Stimulated activated CD4-positive, alpha-beta T cell treated with anti-CD3 and anti-CD28 coated beads, Interleukin-4, amount 100 ng/mL, for 24 hours (primary cell): ENCODE measurements around the gene SLBP.

Experiments
- DNase-seq: peaks from one replicate; pipeline ENCODE4 v3.0.0-alpha.2; 2020

SLBP gene

DNA sequence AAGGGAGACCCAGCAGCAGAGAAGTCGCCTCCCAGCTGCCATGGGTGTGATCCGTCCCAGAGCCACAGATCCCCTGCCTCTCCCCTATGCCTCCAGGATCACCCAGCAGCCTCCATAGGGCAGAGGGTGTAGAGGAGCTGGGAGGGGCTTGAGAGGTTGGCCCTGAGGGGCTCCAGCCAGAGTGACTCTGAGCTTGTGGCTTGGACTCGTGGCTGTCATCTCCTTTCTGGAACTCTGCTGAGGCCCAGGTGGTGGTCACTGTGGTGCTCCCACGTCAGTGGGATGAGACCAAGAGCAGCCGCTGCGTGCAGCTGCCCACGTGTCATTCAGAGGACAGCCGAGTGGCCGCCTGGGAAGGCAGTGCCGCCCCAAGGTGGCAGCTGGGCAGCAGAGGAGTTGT lies 13.4 kb upstream of the SLBP start:
- DNase-seq: no peak

DNA sequence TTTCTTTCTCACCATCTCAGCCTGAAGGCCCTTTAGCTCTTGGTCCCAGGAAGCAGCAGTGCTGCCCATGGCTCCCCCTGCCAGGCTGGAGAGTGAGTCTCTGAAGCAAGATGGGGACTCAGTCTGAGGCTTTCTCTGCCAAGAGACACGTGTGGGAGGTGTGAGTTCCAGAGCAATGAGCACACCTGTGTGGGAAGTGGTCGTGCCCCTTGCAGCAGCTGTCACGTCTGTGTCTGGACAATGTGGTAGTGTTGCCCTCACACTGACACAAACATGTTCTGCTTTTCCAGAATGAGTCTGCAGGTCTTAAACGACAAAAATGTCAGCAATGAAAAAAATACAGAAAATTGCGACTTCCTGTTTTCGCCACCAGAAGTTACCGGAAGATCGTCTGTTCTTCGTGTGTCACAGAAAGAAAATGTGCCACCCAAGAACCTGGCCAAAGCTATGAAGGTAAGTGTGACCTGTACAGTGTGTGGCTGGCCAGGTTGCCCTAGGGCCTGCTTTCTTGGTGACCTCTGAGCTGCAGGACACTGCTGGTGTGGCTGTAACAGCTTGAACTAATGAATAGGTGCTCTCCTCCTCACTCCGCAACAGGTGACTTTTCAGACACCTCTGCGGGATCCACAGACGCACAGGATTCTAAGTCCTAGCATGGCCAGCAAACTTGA lies 11.1 kb upstream of the SLBP start:
- peak; percentile 75 for DNase-seq

DNA sequence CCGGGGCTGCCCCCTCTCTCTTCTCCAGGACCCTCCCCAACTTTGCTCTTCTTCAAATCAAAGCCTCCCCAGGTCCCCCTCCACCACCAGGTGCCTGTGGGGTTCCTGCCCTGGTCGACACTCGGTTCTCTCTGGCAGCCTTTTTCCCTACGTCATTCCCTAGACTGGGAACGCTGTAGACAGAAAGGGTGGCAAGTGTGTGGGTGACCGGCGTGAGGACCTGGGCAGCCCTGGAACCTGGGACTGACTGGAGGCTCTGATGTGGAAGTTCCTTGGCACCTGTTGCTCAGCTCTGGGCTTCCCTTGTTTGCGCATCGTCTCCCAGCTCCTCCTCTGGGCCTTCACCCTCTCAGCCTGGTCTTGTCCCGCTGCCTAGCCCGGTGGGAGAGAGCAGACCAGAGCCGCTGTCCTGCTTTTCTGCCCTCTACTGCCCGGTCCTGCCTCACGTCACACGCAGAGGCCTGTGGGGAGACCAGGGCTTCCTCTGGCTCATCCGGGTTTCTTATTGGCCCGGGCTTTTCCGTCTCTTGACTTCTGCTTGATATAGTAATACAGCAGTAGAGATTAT lies 10.5 kb upstream of the SLBP start:
- no peak for DNase-seq

DNA sequence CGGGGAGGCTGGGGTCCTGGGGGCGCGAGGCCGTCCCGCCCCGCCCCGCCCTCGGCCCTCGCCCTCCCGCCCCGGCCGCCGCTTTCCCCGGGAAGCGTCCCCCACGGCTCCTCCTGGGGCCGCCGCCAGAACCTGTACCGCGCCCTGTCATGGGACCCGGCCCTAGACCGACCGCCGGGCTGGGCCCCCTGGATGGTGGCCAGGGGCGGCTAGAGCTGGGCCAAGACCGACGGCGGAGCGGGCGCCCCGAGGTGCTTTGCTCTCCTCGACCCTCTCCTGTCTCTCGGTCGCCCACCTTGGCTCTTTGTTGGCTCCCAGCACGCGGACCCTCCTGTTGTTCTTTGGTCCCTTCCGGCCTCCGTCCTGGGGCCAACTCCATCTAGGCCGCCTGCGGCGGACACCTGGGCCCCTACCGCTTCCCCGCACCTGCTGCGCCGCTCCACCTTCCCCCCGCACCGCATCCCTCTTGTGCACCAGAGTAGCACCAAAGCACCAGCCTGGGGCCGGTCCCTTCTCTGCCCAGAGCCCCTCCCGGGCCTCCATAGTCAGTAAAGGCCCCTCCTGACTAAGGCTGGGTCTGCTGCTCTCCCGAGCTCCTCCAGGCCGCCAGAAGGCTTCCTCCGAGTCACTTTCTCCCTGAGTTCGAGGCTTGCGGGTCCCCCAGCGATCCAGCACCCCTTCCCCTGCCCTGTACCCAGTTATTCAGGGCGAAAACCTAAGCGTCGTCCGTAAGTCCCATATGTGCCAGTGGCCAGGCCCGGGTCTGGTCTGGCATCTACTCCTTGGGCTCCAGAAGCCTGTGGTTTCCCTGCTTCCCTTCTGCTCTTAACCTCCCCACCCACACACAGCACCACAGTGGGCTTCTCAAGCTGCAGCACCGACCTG lies 9.8 kb upstream of the SLBP start:
- no peak for DNase-seq

DNA sequence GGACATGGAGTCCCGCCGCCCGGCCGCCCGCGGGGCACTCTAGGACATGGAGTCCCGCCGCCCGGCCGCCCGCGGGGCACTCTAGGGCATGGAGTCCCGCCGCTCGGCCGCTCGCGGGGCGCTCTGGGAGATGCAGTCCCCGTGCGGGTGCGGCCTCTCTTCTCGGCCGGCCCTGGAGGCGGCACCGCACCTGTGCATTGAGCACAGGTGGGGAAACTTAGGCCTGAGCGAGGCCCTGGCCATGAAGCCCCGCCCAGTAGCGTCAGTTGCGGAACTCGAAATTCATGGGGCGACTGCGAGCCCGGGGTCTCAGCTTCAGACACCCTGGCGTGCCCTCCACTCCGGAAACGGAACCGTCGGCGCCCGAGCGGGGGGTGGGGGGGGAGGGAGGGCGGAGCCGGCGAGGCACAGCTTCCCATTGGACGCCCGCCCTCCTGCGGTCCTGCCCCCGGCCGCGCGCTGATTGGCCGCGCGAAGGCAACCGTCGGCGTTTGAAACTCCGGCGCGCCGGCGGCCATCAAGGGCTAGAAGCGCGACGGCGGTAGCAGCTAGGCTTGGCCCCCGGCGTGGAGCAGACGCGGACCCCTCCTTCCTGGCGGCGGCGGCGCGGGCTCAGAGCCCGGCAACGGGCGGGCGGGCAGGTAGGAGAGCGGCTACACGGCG lies 9.0 kb upstream of the SLBP start, which contains the start of the genes TACC3 and TMEM129:
Gene TACC3, plus strand, starts transcription at position 519 of the 663 bp plus-strand sequence. CDS start 1,901 bp downstream, outside the sequence.
Gene TMEM129, minus strand, starts transcription at position 321 of the 663 bp plus-strand sequence. CDS start 486 bp downstream, outside the sequence.
- peak; percentile 95 for DNase-seq

DNA sequence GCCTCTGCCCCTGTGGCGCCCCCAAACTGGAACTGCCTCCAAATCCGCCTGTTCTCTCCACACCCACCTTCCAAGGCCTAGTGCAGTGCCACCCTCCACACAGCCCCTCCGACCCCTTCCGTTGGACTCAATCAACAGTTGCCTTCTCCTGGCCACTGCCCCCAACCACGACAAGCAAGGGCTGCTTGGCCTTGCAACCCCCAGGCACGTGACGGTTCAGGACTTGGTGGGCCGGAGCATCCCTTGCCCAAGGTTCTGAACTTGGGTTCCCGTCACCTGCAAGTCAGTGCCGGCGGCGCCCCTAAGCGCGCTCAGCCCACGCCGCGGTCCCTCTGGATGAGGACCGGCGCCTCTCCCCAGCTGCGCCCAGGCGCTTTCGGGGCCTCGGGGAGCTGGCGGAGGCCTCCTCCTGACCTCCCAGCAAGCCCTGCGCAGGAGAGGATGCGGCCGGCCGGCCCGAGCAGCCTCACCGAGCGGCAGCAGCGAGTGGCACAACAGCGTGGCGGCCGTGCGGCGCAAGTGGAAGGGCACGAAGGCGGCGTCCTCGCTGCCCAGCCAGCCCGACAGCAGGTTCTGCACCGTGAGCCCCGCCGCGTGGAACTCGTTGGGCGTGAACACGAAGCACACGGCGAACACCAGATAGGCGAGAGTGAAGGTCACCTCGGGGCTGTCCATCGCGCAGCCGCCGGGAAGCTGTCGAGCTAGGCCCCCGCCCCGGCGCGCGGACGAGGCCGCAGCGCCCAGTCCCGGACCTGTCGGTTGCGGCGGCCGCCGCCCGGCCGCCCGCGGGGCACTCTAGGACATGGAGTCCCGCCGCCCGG lies 8.3 kb upstream of the SLBP start:
- peak; percentile 44 for DNase-seq

DNA sequence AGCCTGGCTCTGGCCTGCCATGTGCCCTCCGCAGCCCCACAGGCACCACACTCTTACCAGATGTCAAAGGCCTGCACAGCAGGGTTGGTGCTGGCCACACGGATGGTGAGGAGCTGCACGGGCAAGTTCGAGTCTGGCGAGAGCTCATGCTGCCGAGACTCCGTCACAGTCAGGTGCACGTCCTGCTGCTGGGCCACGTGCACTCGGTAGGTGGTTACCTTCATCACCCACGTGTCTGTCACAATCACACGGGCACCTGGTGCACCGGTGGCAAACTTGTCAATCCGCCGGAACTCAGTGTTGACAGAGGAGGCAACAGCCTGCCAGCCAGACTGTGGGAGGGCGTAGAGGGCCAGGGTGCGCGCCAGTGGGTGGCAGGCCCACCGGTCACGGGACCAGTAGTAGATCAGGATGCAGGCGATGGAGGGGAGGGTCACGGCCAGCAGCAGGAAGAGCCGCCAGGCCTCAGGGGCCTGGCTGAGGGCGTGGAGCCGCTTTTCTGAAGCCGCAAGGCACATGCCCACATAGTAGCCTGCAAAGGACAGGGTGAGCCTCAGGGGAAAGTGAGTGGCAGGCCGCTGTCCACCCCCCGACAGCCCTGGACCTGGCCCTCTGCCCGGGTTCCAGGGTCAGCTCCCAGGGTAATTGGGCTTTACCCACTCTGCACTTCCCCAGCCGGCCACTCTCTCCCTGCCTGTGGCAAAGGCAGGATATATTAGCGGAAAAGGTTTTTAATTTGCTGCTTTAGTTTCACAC lies 6.2 kb upstream of the SLBP start:
- DNase-seq: no peak

DNA sequence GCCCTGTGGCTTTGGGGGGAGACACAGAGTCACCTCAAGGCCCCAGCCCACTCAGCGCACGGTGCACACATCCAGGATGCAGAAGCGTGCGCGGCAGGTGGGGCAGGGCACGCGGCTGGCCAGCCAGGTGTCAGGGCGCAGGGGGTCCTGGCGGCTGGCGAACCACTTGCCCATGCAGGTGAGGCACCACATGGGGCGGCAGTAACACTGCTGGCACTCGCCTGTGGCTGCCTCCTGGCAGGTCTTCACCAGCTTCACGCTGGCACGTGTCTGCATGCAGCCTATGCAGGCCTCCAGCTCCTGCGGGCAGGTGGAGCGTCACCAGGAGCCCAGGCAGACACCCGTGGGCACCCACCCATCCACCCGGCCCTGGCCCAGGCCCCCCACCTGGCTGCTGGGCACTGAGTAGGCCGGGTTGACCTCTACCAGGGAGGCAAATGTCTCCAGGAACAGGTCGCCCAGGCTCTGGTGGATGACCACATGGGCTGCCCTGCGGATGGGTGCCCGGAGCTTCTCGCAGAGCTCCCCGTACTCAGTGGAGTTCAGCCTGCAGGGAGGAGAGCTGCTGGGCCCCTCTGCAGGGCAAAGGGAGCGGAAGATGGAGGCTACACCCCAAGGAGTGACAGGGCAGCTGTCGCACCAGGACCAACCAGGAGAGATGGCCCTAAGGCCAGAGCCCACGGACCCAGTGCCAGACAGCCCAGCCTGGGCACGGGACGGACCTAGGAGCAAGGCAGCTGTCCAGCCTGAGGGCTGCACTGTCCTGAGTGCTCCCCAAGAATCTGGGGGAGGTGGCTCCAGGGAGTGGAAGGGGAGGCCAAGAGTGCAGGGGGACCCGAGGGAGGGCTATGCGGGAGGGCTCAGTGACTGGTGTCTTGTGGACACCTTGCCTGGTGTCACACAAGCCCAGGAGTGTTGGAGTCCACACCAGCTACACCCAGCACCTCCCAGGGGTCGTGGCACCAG lies 5.3 kb upstream of the SLBP start:
- DNase-seq: no peak

DNA sequence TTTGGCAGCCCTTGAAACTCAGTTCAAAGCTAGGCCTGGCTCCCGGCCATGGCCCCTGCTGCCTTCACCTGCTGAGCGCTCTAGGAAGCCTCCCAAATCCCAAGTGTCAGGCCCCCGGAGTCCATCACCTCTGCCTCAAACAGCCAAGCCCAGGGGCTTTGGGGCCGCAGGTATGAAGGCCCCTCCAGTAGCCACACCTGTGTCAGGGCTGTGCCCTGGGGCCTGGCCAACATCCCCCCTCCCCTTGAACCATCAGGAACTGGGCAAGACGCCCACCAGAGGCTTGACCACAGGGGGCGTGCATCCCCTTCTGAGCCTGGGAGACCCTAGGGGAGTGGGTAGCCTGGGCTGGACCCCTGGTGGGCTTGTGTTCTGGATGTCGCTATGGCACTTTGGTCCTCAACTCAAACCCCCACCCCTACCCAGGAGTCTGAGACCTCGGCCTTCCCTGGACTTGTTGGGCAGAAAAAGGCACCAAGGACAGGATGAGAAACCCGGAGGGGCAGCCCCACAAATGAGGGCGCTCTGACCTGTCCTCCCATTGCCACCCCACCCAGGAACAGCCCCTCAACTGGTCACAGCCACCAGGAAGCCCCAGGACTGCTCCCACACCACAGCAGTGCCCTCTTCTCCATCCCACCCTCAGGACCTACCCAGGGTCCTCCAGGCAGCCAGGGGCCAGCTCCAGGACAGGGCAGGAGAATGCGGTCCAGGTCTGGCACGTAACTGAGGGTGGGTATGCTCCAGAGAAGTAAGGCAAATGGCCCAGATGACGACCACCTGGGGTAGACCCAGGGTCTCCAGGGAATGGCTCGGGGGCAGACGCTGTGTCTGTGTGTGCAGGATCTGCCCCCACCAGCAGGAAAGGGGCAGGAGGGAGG lies 4.2 kb upstream of the SLBP start:
- DNase-seq: no peak

DNA sequence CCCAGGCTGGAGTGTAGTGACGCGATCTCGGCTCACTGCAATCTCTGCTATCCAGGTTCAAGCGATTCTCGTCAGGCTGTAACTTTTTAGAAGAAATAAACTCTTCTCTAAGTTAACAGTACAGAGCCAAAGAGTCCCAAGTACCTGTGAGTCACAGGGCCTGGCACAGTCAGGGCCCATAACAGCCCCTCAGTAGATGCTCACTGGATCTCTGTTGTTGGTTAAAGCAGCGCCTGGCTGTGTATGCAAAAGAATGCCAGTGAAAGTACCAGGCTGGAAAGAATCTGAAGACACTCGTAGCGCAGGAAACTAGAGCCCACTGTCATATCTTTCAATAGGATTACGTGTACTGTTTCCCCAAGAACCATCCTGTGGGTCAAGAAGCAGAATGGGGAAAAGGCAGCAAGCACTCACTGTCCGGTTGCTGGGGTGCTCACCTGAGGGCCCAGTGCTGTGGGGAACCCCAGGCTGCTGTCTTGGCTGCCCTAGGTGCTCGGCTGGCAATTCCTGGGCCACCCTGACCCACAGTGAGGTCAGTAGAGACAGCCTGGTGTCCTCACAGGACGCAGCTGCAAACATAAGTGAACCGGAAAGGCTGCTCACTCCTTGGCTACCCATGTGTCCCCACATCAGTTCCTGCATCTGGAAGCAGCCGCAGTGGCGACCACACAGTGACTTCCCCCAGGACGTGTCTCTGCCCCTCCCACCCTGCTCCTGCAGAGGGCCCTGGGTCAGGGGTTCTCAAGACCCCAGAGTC lies 3.1 kb upstream of the SLBP start:
- DNase-seq: no peak

DNA sequence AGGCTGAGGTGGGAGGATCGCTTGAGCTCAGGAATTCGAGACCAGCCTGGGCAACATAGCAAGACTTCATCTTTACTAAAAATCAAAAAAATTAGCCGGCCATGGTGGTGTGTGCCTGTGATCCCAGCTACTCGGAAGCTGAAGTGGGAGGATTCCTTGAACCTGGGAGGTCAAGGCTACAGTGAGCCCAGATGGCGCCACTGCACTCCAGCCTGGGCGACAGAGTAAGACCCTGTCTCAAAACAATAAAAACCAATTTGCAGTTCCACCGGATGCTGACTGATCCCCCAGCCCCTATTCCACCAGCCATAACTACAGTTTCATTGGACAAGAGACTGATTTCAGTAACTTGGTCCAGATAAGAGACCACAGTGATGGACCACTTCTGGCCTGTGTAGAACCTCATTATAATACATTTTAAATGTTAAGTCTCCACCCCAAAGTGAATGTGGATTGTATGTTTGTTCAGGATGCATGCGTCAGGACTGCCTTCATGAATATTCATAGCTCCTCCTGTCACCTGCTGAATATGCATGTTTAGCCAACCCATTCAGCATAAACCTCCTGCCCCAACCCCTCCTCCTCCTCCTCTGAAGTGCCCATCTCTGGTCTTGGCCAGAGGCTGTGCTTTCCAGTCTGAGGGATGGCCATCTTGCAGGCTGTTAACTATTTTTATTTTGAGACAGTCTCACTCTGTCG lies 2.3 kb upstream of the SLBP start:
- DNase-seq: no peak

DNA sequence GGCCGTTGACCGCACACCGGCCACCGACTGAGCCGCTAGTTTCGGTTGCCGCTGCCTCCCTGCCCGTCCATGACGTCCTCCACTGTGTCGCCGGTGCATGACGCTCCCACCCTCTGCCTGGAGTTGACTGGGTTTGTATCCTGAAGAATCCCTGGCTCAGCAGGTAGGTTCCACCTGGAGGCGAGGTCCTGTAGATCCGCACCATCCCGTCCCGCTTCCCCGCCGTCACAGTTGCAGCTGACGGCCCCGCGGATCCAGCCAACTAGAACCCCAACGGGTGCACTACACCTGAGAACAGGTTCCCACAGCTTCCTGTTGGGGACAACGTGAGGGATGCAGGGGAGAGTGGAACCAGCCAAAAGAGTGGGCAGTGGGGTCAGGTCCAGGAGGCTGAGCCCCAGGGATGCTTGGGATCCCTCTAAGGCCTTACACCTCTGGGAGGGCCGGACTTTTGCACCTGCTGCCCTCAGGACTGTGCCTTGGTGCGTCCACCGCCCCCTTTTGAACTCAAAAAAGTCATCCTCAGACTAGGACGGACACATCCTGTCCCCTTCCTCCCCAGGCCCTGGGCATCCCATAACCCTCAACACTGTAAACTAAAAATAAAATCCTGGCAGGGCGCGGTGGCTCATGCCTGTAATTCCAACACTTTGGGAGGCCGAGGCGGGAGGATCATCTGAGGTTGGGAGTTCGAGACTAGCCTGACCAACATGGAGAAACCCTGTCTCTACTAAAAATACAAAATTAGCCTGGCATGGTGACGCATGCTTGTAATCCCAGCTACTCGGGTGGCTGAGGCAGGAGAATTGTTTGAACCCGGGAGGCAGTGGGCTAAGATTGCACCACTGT lies 1.1 kb upstream of the SLBP start:
- DNase-seq: no peak

DNA sequence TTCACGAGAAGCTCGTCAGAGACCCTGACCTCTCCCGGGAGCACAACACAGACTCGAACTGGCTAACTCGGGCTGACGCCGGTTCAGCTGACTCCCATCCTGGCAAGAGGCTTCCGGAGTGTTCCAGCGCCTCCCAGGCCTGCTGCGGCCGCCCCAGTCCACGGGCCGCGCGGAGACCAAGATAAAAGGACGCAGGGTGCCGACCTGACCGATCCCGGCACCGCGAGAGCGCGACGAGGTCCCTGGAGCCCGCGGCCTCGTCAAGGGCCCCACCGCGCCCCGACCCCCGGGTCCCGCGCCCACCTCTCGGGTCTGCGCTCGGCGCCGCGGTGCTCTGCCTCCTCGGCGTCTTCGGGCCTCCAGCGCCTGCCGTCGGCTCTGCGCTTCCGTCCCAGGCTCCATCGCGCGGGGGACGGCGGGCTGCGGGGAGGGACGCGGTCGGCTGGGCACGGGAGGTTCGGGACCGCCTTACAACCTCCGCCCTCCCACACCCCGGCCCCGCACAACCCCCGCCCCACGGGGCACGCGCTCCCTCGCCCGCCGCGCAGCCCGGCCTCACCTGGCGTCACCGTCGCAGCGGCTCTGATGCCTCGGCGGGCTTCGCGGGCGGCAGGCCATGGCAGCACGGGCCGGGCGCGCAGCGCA lies 426 bp downstream of the SLBP start:
- DNase-seq: peak; percentile 40

DNA sequence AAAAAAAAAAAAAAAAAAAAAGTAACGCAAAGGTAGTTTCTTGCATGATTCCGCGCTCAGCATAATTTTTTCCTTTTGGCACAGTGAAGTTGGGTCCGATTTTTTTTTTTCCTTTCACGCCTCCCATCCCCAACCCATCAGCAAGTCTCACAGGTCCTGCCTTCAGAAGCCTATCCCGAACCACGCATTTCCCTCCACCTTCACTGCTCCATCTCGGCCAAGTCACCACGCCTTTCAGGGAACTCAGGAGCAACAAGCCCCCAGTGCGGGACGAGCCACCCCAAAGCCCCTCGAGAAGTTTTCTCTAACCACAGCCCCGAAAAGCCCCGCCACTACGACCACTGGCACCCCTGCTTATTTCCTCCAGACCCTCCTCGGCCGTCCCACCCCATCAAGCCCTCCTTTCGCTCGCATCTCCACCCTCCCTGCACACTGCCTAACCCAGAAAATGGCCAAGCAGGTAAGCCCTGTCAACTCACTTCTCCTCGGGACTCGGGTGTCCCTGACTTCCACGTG lies 1.0 kb downstream of the SLBP start:
- DNase-seq: no peak

DNA sequence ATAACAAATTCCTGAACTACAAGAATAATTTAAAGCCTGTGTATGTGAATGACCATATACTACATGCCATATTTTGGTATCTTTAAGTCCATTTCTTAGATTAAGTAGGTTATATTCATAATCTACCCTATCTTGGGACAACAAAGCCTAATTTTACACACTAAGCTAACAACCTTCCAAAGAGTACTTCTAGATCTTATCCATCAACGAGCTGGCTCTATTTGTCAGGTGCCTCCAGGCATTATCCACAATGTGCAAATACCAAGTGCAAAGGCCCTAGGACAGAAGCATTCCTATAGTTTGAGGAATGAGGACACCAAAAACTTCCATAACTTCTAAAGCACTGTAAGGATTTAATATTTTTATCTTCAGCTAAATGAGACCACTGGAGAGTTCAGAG lies 3.5 kb downstream of the SLBP start:
- no peak for DNase-seq

DNA sequence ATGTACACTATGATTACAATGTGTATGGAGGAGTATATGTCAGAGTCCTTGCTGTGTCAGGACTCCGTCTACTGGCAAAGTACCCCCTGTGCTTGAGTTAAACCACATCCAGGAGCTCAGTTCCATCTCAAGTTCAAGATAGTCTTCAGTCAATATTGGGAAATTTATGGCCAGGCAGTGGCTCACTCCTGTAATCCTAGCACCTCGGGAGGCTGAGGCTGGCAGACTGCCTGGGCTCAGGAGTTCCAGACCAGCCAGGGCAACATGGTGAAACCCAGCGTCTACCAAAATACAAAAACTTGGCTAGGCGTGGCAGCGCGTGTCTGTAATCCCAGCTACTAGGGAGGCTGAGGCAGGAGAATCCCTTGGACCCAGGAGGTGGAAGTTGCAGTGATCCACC lies 5.8 kb downstream of the SLBP start:
- no peak for DNase-seq
